ENCODE measurements around the gene MB21D2. TPM values are rescaled to one million over a fixed set of nuclear protein-coding genes. Genes with fewer than 3 reads are reported as not detected.

The MB21D2 gene
- total and polyA plus RNA-seq, 2 experiments from 2014 or later: 8.1 to 35.9 TPM

GRCh38 chr3:192933779-192934460, 16.3 kb upstream of the MB21D2 start:
- no peak for DNase-seq (ENCODE audit: low spot score)
- H3K4me1 ChIP-seq (ENCODE audit: insufficient read depth): no peaks in the 10 kb centered on the region
- no peak overlapping the region for H3K27ac ChIP-seq (ENCODE audit: low read depth)
- Mint-ChIP-seq H3K36me3 (ENCODE audit: low read depth) (no peaks in the 10 kb centered on the region), H3K9me3 (no peaks in the 10 kb centered on the region), H3K4me3 (no peak overlapping the region), H3K4me1 (no peaks in the 10 kb centered on the region), H3K27ac (no peak overlapping the region), H3K27me3 (ENCODE audit: insufficient read depth, low read depth, poor library complexity) (peaks cover 1% of the 10 kb centered on the region)
- no peak for ATAC-seq
- H3K36me3 ChIP-seq (ENCODE audit: insufficient read depth): no peaks in the 10 kb centered on the region
- H3K79me2 ChIP-seq (replicated peaks; ENCODE audit: insufficient read depth): no peaks in the 10 kb centered on the region
- H3K27me3 ChIP-seq (ENCODE audit: insufficient read depth): no peaks in the 10 kb centered on the region
- TF ChIP-seq ZNF114 (CRISPR knock-in tag; IDR thresholded peaks at IDR 0.05) (no peak), EZH2 (IDR thresholded peaks at IDR 0.05; ENCODE audit: low read depth, unreplicated experiment) (no peak), REST (IDR thresholded peaks at IDR 0.05; ENCODE audit: unreplicated experiment) (no peak), CTCF (conservative IDR thresholded peaks at IDR 0.05; ENCODE audit: low read depth in 2 of 2) (no peak), EZH2phosphoT487 (IDR thresholded peaks at IDR 0.05; ENCODE audit: unreplicated experiment) (no peak), CREB1 (CRISPR knock-in tag; IDR thresholded peaks at IDR 0.05; ENCODE audit: low read depth) (no peak), POLR2AphosphoS5 (IDR thresholded peaks at IDR 0.05; ENCODE audit: low read depth) (no peak), ZNF331 (CRISPR knock-in tag; IDR thresholded peaks at IDR 0.05; ENCODE audit: low read depth) (no peak), ETS1 (IDR thresholded peaks at IDR 0.05) (no peak)
- no peak overlapping the region for H3K4me2 ChIP-seq
- H2AFZ ChIP-seq: no peak overlapping the region
- H3K9me2 ChIP-seq (ENCODE audit: insufficient read depth): no peaks in the 10 kb centered on the region
- no peaks in the 10 kb centered on the region for H4K20me1 ChIP-seq (replicated peaks; ENCODE audit: insufficient read depth)
- no peak overlapping the region for H3K4me3 ChIP-seq
- H3F3A ChIP-seq (replicated peaks; ENCODE audit: low read depth): no peaks in the 10 kb centered on the region

Measured in GM23338 (cell line).